Peyer's patch (tissue), 4 donors: ENCODE data around the gene PDHX.

Experiments used
- POLR2A ChIP-seq, 2 donors: fragments of 450-650 bp; IDR thresholded peaks; one replicate each; pipeline ENCODE4 v1.5.1; 2017; ENCODE audit warnings: antibody characterized with exemption in 2 of 2, mild to moderate bottlenecking in 2 of 2, moderate library complexity in 2 of 2
- TF ChIP-seq, protein P1 (sequence below), 6 experiments: fragments of 450-650 bp in 4 of 6; fragments of 200-600 bp in 2 of 6; sonication (generic) in 1 of 6; IDR thresholded peaks; one replicate each; pipeline ENCODE4 v1.5.1; 2017 to 2019; ENCODE audit warnings: antibody characterized with exemption in 6 of 6, mild to moderate bottlenecking in 3 of 6, moderate library complexity in 1 of 6

DNA sequence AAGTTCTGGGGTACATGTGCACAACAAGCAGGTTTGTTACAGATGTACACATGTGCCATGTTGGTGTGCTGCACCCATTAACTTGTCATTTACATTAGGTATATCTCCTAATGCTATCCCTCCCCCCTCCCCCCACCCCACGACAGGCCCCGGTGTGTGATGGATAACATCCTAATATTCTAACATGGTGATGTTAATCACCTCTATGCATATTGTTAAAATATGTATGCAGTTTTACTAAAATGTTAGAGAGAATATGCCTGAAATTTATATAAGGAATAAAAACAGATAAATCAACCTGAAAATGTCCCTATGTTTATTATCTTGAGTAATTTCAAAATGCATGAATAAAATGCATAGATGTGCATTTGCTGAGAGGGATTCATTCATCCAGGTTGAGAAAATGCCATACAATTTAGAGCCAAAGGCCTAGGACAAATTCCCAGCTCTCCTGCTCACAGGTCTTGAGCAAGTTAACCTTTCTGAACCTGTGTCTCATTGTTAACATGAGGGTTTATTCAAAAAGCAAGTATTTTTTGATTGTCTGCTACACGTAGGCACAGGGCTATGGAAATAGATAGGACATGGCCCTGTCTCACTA lies 38.9 kb upstream of the PDHX start:
- TF ChIP-seq, protein P1, sequence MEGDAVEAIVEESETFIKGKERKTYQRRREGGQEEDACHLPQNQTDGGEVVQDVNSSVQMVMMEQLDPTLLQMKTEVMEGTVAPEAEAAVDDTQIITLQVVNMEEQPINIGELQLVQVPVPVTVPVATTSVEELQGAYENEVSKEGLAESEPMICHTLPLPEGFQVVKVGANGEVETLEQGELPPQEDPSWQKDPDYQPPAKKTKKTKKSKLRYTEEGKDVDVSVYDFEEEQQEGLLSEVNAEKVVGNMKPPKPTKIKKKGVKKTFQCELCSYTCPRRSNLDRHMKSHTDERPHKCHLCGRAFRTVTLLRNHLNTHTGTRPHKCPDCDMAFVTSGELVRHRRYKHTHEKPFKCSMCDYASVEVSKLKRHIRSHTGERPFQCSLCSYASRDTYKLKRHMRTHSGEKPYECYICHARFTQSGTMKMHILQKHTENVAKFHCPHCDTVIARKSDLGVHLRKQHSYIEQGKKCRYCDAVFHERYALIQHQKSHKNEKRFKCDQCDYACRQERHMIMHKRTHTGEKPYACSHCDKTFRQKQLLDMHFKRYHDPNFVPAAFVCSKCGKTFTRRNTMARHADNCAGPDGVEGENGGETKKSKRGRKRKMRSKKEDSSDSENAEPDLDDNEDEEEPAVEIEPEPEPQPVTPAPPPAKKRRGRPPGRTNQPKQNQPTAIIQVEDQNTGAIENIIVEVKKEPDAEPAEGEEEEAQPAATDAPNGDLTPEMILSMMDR (IDR thresholded peaks at IDR 0.05), result no peak
- TF ChIP-seq POLR2A (IDR thresholded peaks at IDR 0.05), result no peak
